Ovary (tissue), 9 donors: Measurements from ENCODE around the gene SLC41A3. TPM values are rescaled to one million over a fixed set of nuclear protein-coding genes. Genes with fewer than 3 reads are reported as not detected.
"Not testable (repeated sequence)": the region's sequence is repeated elsewhere in the genome, so short reads cannot be mapped to it uniquely, and the experiment has no call there.

Source experiments
- DNase-seq, 5 donors: peaks; one replicate each; pipeline ENCODE4 v3.0.0-alpha.2; 2019 to 2020
- H3K27ac ChIP-seq, 2 donors: fragments of 200-600 bp; one replicate each; pipeline versions ENCODE4 v1.5.1 to v1.8.0; 2019 to 2022
- H3K27me3 ChIP-seq: fragments of 200-600 bp; one replicate; pipeline ENCODE4 v1.8.0; 2022
- H3K36me3 ChIP-seq: fragments of 200-600 bp; sonication (generic); one replicate; pipeline ENCODE4 v1.5.1; 2019
- H3K4me1 ChIP-seq: one replicate; pipeline ENCODE4 v1.8.1; 2013; ENCODE audit warnings: mild to moderate bottlenecking, moderate library complexity; ENCODE audit not compliant: insufficient read depth
- H3K4me3 ChIP-seq: fragments of 200-600 bp; sonication (generic); one replicate; pipeline ENCODE4 v1.5.1; 2017
- H3K9me3 ChIP-seq, 2 donors: fragments of 200-600 bp in 1 of 2; sonication (generic) in 1 of 2; one replicate each; pipeline versions ENCODE4 v1.5.1 to v1.8.1; 2013 to 2019; ENCODE audit warnings: mild to moderate bottlenecking in 1 of 2, moderate library complexity in 1 of 2
- CTCF ChIP-seq, 3 donors: fragments of 450-650 bp in 2 of 3; fragments of 200-600 bp in 1 of 3; IDR thresholded peaks; one replicate each; pipeline versions ENCODE4 v1.5.1 to v1.8.0; 2016 to 2022; ENCODE audit warnings: antibody characterized with exemption in 3 of 3, mild to moderate bottlenecking in 1 of 3
- EP300 ChIP-seq: sonication (generic); formaldehyde crosslinking; IDR thresholded peaks from one replicate; pipeline ENCODE4 v1.6.1; 2017; ENCODE audit warnings: antibody characterized with exemption
- POLR2A ChIP-seq: fragments of 450-650 bp; IDR thresholded peaks from one replicate; pipeline ENCODE4 v1.6.1; 2017; ENCODE audit warnings: antibody characterized with exemption, mild to moderate bottlenecking, moderate library complexity
- WGBS, 3 donors: extraction: QIAGEN DNeasy Blood & Tissue Kit in 1 of 3; methylation state at CpG; one replicate each; pipeline versions ENCODE4 v1.1.5 to v1.1.7; 2013 to 2017; 5-methylcytosine and 5-hydroxymethylcytosine counted together
- intact Hi-C, 4 donors: fragments of 100-400 bp; cut with DNase I; formaldehyde crosslinking; loops; one replicate each; pipeline versions ENCODE4 v1.11.0 to v1.15.1; 2022 to 2023
- polyA plus RNA-seq, 2 donors: library from polyadenylated mRNA; stranded (reverse); fragments of 200-250 nt in 1 of 2; fragments of 350-450 nt in 1 of 2; fragmentation: Illumina TruSeq in 1 of 2; extraction: RNeasy Lipid Tissue Mini Kit (QIAGEN cat#74804) in 1 of 2; gene quantifications; one replicate each; pipeline ENCODE4 v1.2.3, GENCODE V29; 2013 to 2014
- total RNA-seq, 7 donors: library from RNA; depleted of rRNA in 2 of 7; stranded (reverse); fragments of >200 nt in 2 of 7; fragmentation: NEBNext Ultra II Directional in 3 of 7; extraction: Animal tissue kit (Norgen Biotek cat#: 25700) in 3 of 7; gene quantifications; one replicate each; pipeline versions ENCODE4 v1.1.0 to v1.2.4, GENCODE V29; 2016 to 2023
- donor health status: DM: no; HTN: no; CAD: no; lungs with moderate emphysema.
- donor health status: DM: no; HTN: no; CAD: no.
- donor health status: Bipolar disorder and iron deficiency.
- donor health status: DM: yes; HTN: yes; CAD: no.
- donor health status: DM: no; HTN: no; CAD: no.
- donor health status: DM: yes; HTN: yes; CAD: no.

The SLC41A3 gene
- total and polyA plus RNA-seq, 9 donors = 58.1 to 107 (median 77.7) TPM

GRCh38 chr3:126039870-126040269 lies 44.1 kb downstream of the SLC41A3 start:
- Histone ChIP-seq H3K4me3 (no peak overlapping the region), H3K27ac (no peak overlapping the region), H3K27me3 (no peaks in the 10 kb centered on the region), H3K4me1 (no peaks in the 10 kb centered on the region), H3K9me3 (no peaks in the 10 kb centered on the region), H3K36me3 (no peaks in the 10 kb centered on the region)
- WGBS, 3 donors = 48 to 96% (median 92%) methylated on average over 2 of the region's 2 CpGs
- no peak for TF ChIP-seq POLR2A
- no peak for TF ChIP-seq EP300
- DNase-seq = no peak
- intact Hi-C loops = no loop called here

- H3K27me3 ChIP-seq, H3K9me3 ChIP-seq, H3K36me3 ChIP-seq, H3K27ac ChIP-seq, H3K4me1 ChIP-seq, H3K4me3 ChIP-seq, DNase-seq, intact Hi-C loops: not testable (repeated sequence)
- WGBS, 3 donors = 82 to 93% (median 92%) methylated on average over 2 of the region's 2 CpGs
Measured at GRCh38 chr3:126038791-126039190, 45.1 kb downstream of the SLC41A3 start.

GRCh38 chr3:126036056-126036549 lies 47.8 kb downstream of the SLC41A3 start:
- WGBS, 3 donors = 96 to 98% (median 98%) methylated on average over 10 of the region's 10 CpGs
- no peak for DNase-seq
- no peaks in the 10 kb centered on the region for H3K4me1 ChIP-seq
- H3K27me3 ChIP-seq = no peaks in the 10 kb centered on the region
- TF ChIP-seq CTCF (IDR thresholded peaks at IDR 0.05) (no peak), POLR2A (no peak), EP300 (no peak)
- H3K36me3 ChIP-seq = no peaks in the 10 kb centered on the region
- intact Hi-C loops = no loop called here
- no peak overlapping the region for H3K27ac ChIP-seq
- no peak overlapping the region for H3K4me3 ChIP-seq
- no peaks in the 10 kb centered on the region for H3K9me3 ChIP-seq

GRCh38 chr3:126035362-126036050 lies 48.4 kb downstream of the SLC41A3 start:
- intact Hi-C loops = no loop called here
- TF ChIP-seq POLR2A (no peak), EP300 (no peak), CTCF (IDR thresholded peaks at IDR 0.05) (no peak)

GRCh38 chr3:126034481-126035361 lies 49.2 kb downstream of the SLC41A3 start:
- Histone ChIP-seq H3K9me3 (no peaks in the 10 kb centered on the region), H3K27me3 (no peaks in the 10 kb centered on the region), H3K4me1 (no peaks in the 10 kb centered on the region), H3K4me3 (no peak overlapping the region), H3K27ac (no peak overlapping the region), H3K36me3 (no peaks in the 10 kb centered on the region)
- WGBS, 3 donors = 67 to 77% (median 68%) methylated on average over 11 of the region's 11 CpGs
- no peak for DNase-seq
- TF ChIP-seq POLR2A (no peak), CTCF (IDR thresholded peaks at IDR 0.05) (no peak), EP300 (no peak)
- intact Hi-C loops = no loop called here

More at GRCh38 chr3:126035362-126036050, 48.4 kb downstream of the SLC41A3 start:
- H3K4me1 ChIP-seq = no peaks in the 10 kb centered on the region
- no peak overlapping the region for H3K4me3 ChIP-seq
- H3K27ac ChIP-seq = no peak overlapping the region
- DNase-seq = no peak
- no peaks in the 10 kb centered on the region for H3K27me3 ChIP-seq
- WGBS, 3 donors = 92 to 96% (median 95%) methylated on average over 12 of the region's 12 CpGs
- H3K9me3 ChIP-seq = no peaks in the 10 kb centered on the region
- H3K36me3 ChIP-seq = no peaks in the 10 kb centered on the region
